ENCODE measurements around the gene LOXHD1. TPM values are rescaled to one million over a fixed set of nuclear protein-coding genes. Genes with fewer than 3 reads are reported as not detected.

Gene LOXHD1
- polyA plus RNA-seq, 1 experiment = not detected

DNA sequence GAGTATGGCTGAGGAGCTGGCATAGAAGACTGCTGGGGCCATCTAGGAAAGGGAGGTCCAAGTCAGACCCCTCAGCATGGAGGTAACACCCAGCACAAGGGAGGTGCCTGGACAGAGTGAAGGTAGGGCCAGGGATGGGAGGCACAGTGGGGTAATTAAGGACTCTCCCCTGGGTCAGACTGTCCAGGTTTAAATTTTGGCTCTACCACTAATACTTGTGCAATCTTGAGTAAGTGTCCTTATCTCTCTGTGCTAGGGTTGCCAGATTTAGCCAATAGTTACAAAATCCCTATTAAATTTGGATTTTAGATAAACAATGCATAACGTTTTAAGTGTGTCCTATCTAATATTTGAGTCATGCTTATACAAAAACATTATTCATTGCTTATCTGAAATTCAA, 109.5 kb downstream of the LOXHD1 start:
- Histone ChIP-seq H3K9me3 (ENCODE audit: control insufficient read depth, insufficient read depth, low read length) (peaks cover 3% of the 10 kb centered on the region; the same call in 1 of the 2 replicates), H3K27me3 (ENCODE audit: control insufficient read depth, insufficient read depth, low read length) (no peaks in the 10 kb centered on the region), H3K4me3 (ENCODE audit: low read depth, low read length) (no peak overlapping the region), H3K27ac (ENCODE audit: low read depth, low read length) (no peak overlapping the region)
- no peak for DNase-seq (ENCODE audit: low read depth, low spot score)
- ChIA-PET POLR2A (no interaction called here), CTCF (no interaction called here)
- TF ChIP-seq, protein P1, sequence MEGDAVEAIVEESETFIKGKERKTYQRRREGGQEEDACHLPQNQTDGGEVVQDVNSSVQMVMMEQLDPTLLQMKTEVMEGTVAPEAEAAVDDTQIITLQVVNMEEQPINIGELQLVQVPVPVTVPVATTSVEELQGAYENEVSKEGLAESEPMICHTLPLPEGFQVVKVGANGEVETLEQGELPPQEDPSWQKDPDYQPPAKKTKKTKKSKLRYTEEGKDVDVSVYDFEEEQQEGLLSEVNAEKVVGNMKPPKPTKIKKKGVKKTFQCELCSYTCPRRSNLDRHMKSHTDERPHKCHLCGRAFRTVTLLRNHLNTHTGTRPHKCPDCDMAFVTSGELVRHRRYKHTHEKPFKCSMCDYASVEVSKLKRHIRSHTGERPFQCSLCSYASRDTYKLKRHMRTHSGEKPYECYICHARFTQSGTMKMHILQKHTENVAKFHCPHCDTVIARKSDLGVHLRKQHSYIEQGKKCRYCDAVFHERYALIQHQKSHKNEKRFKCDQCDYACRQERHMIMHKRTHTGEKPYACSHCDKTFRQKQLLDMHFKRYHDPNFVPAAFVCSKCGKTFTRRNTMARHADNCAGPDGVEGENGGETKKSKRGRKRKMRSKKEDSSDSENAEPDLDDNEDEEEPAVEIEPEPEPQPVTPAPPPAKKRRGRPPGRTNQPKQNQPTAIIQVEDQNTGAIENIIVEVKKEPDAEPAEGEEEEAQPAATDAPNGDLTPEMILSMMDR (IDR thresholded peaks at IDR 0.05; ENCODE audit: low read depth, low read length) = no peak

DNA sequence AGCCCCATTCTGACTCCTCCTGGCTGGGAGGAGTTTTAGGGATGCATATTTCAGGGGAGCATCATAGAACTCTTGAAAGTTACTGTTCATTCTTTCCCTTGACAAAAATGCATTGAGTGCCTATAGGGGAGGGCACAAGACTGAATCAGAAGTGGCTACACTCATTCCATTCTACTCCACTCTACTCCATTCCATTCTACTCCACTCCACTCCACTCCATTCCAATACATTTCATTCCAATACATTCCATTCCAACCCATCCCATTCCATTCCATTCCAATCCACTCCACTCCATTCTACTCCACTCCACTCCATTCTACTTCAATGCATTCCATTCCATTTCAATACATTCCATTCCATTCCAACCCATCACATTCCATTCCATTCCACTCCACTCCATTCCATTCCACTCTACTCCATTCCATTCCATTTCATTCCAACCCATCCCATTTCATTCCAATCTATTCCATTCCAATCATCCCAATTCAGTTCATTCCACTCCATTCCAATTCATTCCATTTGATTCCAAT, 110.8 kb downstream of the LOXHD1 start:
- TF ChIP-seq, protein P1 (IDR thresholded peaks at IDR 0.05; ENCODE audit: low read depth, low read length) = no peak
- CTCF ChIA-PET = no interaction called here
- no peak overlapping the region for H3K27ac ChIP-seq (ENCODE audit: low read depth, low read length)
- no peak overlapping the region for H3K4me3 ChIP-seq (ENCODE audit: low read depth, low read length)
- H3K9me3 ChIP-seq (ENCODE audit: control insufficient read depth, insufficient read depth, low read length) = peaks cover 3% of the 10 kb centered on the region; the same call in 1 of the 2 replicates
- no peak for DNase-seq (ENCODE audit: low read depth, low spot score)
- POLR2A ChIA-PET = no interaction called here
- no peaks in the 10 kb centered on the region for H3K27me3 ChIP-seq (ENCODE audit: control insufficient read depth, insufficient read depth, low read length)

DNA sequence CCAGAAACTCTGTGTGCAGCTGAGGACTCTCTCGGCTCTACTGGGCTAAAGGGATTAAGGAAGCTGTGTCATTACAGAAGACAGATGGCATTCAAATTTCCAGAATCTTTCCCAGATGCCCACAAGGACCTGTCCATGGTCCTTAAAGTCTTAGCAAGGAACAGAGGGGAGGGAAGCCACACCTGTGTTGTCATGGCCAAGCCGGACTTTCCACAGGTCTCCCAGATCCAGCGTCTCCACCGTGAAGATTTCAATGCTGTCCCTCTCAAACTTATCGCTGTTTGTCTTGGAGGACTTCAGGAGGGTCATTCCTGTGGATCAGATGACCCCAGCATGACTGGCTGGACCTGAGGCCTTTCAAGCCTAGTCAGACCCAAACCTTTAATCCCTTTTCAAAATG, 114.5 kb downstream of the LOXHD1 start:
- no peak for DNase-seq (ENCODE audit: low read depth, low spot score)
- H3K4me3 ChIP-seq (ENCODE audit: low read depth, low read length) = no peak overlapping the region
- ChIA-PET CTCF (no interaction called here), POLR2A (no interaction called here)
- no peak overlapping the region for H3K27ac ChIP-seq (ENCODE audit: low read depth, low read length)
- TF ChIP-seq, protein P1 (IDR thresholded peaks at IDR 0.05; ENCODE audit: low read depth, low read length) = no peak
- peaks cover 3% of the 10 kb centered on the region; the same call in 1 of the 2 replicates for H3K9me3 ChIP-seq (ENCODE audit: control insufficient read depth, insufficient read depth, low read length)
- peaks cover 3% of the 10 kb centered on the region for H3K27me3 ChIP-seq (ENCODE audit: control insufficient read depth, insufficient read depth, low read length)

DNA sequence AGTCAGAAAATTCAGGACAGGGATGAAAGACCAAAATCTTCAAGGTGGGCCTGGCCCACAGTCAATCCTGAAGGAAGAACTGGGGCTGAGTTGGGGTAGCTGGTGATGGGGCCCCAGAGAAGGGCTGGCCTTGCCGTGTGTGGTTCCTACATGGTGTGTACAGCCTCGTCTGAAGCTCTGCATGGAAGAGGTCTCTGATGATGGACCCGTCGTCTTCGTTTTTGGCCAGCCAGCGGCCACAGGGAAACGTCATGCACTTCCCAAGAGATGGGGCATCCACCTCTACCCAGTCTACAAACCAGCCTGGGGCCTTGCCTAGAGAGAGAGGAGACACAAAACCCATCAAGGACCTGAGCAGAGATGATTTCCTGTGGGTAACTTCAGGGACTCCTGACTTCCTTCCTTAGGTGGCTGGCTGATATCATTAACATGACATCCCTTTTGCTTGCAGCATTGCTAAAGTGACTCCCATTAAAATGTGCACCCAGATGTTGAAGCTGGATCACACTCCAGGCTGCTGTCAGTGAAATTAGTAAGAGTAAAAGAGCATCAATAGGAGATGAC, 115.3 kb downstream of the LOXHD1 start:
- Histone ChIP-seq H3K27me3 (ENCODE audit: control insufficient read depth, insufficient read depth, low read length) (peaks cover 3% of the 10 kb centered on the region), H3K4me3 (ENCODE audit: low read depth, low read length) (no peak overlapping the region), H3K27ac (ENCODE audit: low read depth, low read length) (no peak overlapping the region), H3K9me3 (ENCODE audit: control insufficient read depth, insufficient read depth, low read length) (peaks cover 3% of the 10 kb centered on the region; the same call in 1 of the 2 replicates)
- ChIA-PET CTCF (no interaction called here), POLR2A (no interaction called here)
- TF ChIP-seq, protein P1 (IDR thresholded peaks at IDR 0.05; ENCODE audit: low read depth, low read length) = no peak
- DNase-seq (ENCODE audit: low read depth, low spot score) = no peak

DNA sequence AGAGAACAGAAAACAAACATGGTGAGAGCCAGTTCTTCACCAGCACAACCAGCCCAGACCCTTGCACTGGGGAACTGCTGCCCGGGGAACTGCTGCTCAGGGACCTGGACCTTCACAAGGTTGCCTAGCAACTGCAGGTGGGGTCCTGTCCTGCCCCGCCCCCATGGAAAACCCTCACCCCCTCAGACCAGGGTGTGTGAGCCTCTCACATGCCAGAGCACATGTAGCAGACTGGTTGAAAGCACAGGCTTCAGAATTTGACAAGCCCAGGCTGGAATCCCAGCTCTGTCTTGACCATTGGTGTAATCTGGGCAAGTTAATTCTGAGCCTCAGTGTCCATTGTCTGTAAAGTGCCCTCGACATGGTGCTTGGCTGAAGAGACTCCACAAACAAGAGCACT, 118.6 kb downstream of the LOXHD1 start:
- TF ChIP-seq, protein P1 (IDR thresholded peaks at IDR 0.05; ENCODE audit: low read depth, low read length) = no peak
- POLR2A ChIA-PET = no interaction called here
- Histone ChIP-seq H3K9me3 (ENCODE audit: control insufficient read depth, insufficient read depth, low read length) (no peaks in the 10 kb centered on the region), H3K4me3 (ENCODE audit: low read depth, low read length) (no peak overlapping the region), H3K27ac (ENCODE audit: low read depth, low read length) (no peak overlapping the region), H3K27me3 (ENCODE audit: control insufficient read depth, insufficient read depth, low read length) (peaks cover 3% of the 10 kb centered on the region)
- DNase-seq (ENCODE audit: low read depth, low spot score) = no peak
- CTCF ChIA-PET = no interaction called here
